HPDE6-E6E7 (cell line): ENCODE measurements around the gene STRBP.
A peak's percentile ranks its signal among the peaks of the same experiment; 100 is the strongest.
"Not testable (repeated sequence)": the region's sequence is repeated elsewhere in the genome, so short reads cannot be mapped to it uniquely, and the experiment has no call there.

ENCODE experiments used
- DNase-seq: peaks from one replicate; pipeline ENCODE4 v3.0.0; 2011; ENCODE audit warnings: missing footprints; ENCODE audit errors: extremely low spot score

STRBP gene

GRCh38 chr9:123194023-123194422, 74.4 kb downstream of the STRBP start:
- DNase-seq: no peak

GRCh38 chr9:123191680-123192079, 76.7 kb downstream of the STRBP start:
- no peak for DNase-seq

GRCh38 chr9:123191260-123191659, 77.1 kb downstream of the STRBP start:
- DNase-seq: no peak

- DNase-seq: no peak
These were observed 81.3 kb downstream of the STRBP start for GRCh38 chr9:123187131-123187530.

GRCh38 chr9:123186029-123186428, 82.4 kb downstream of the STRBP start:
- not testable (repeated sequence) for DNase-seq

- DNase-seq: no peak
These were observed 91.4 kb downstream of the STRBP start for GRCh38 chr9:123176949-123177348.

GRCh38 chr9:123175854-123176629, 92.3 kb downstream of the STRBP start:
- DNase-seq: peak; percentile 5

- no peak for DNase-seq
These were observed 93.4 kb downstream of the STRBP start for GRCh38 chr9:123174887-123175518.

- no peak for DNase-seq
These were observed 94.3 kb downstream of the STRBP start for GRCh38 chr9:123174079-123174478.

GRCh38 chr9:123169926-123170325, 98.5 kb downstream of the STRBP start:
- DNase-seq: no peak

- DNase-seq: no peak
These were observed 99.8 kb downstream of the STRBP start for GRCh38 chr9:123168586-123168985.

GRCh38 chr9:123167474-123167873, 100.9 kb downstream of the STRBP start:
- DNase-seq: no peak

GRCh38 chr9:123165813-123166212, 102.6 kb downstream of the STRBP start:
- no peak for DNase-seq

- no peak for DNase-seq
These were observed 104.1 kb downstream of the STRBP start for GRCh38 chr9:123164285-123164684.

GRCh38 chr9:123162791-123163345, 105.5 kb downstream of the STRBP start:
- no peak for DNase-seq

- DNase-seq: no peak
These were observed 106.0 kb downstream of the STRBP start for GRCh38 chr9:123162360-123162759.

- no peak for DNase-seq
These were observed 111.2 kb downstream of the STRBP start for GRCh38 chr9:123157221-123157620.

GRCh38 chr9:123150708-123151503, 117.5 kb downstream of the STRBP start:
- no peak for DNase-seq

- DNase-seq: no peak
These were observed 119.3 kb downstream of the STRBP start for GRCh38 chr9:123149067-123149466.

GRCh38 chr9:123138163-123138562, 130.2 kb downstream of the STRBP start:
- no peak for DNase-seq

GRCh38 chr9:123135430-123135829, 133.0 kb downstream of the STRBP start:
- no peak for DNase-seq

- DNase-seq: no peak
These were observed 135.7 kb downstream of the STRBP start for GRCh38 chr9:123132696-123133095.
